ENCODE results near the gene TLX2.

DNA sequence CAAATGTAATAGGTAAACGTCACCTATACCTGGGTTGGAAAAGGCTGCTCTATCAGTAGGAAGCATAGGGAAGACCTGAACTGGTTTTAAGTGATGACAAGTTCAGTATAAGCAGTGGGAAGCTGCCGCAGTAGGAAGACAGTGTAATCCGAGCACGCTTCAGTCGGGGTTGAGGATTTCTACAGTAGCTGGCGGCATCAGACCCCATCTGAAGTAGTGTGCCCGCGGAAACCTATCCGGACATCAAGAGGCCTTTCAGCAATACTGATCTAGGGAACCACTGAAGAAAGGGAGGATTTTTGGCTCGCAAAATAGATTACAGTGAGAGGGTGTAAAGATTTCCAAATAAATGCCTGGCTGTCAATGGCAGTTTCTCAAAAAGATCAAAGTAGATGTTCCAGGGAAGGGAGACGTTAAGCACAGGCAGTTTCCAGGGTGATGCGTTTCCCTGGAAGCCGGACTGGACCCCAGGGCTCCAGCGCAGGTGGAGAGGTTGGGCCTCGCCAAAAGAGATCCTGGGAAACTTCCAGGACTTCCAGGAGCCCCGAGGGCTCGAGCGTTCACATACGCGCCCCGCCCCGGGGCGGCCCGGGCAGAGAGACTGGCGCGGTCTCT, 34.1 kb downstream of the TLX2 start:
- TF ChIP-seq, protein P1, sequence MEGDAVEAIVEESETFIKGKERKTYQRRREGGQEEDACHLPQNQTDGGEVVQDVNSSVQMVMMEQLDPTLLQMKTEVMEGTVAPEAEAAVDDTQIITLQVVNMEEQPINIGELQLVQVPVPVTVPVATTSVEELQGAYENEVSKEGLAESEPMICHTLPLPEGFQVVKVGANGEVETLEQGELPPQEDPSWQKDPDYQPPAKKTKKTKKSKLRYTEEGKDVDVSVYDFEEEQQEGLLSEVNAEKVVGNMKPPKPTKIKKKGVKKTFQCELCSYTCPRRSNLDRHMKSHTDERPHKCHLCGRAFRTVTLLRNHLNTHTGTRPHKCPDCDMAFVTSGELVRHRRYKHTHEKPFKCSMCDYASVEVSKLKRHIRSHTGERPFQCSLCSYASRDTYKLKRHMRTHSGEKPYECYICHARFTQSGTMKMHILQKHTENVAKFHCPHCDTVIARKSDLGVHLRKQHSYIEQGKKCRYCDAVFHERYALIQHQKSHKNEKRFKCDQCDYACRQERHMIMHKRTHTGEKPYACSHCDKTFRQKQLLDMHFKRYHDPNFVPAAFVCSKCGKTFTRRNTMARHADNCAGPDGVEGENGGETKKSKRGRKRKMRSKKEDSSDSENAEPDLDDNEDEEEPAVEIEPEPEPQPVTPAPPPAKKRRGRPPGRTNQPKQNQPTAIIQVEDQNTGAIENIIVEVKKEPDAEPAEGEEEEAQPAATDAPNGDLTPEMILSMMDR (IDR thresholded peaks at IDR 0.05; ENCODE audit: extremely low read depth in 1 of 2, insufficient read depth in 1 of 2, low read depth in 1 of 2, low read length in 2 of 2): no peak
- TF ChIP-seq POLR2A (IDR thresholded peaks at IDR 0.05; ENCODE audit: low read depth, low read length): no peak
